Fibroblast of lung (primary cell): Measurements from ENCODE around the gene RPS6KA3. TPM values are rescaled to one million over a fixed set of nuclear protein-coding genes. Genes with fewer than 3 reads are reported as not detected.

Source experiments
- DNase-seq, 2 donors: peaks; one replicate each; pipeline versions ENCODE4 v3.0.0 to v3.0.0-alpha.2; 2010; ENCODE audit warnings: low read depth in 2 of 2
- H2AFZ ChIP-seq: 2 replicates; pipeline ENCODE4 v1.5.1; 2012; ENCODE audit warnings: low read length, control low read depth, inconsistent platforms
- H3K27ac ChIP-seq: 2 replicates; pipeline ENCODE4 v1.5.1; 2011; ENCODE audit warnings: low read length, control low read depth; ENCODE audit not compliant: insufficient read depth
- H3K27me3 ChIP-seq: 2 replicates; pipeline ENCODE4 v1.5.1; 2011; ENCODE audit warnings: mild to moderate bottlenecking, low read length; ENCODE audit not compliant: control insufficient read depth, insufficient read depth
- H3K36me3 ChIP-seq: 2 replicates; pipeline ENCODE4 v1.5.1; 2011; ENCODE audit warnings: low read length; ENCODE audit not compliant: control insufficient read depth, insufficient read depth
- H3K4me1 ChIP-seq: 2 replicates; pipeline ENCODE4 v1.5.1; 2011; ENCODE audit warnings: low read length; ENCODE audit not compliant: control insufficient read depth, insufficient read depth; ENCODE audit errors: extremely low read depth
- H3K4me2 ChIP-seq: 2 replicates; pipeline ENCODE4 v1.5.1; 2011; ENCODE audit warnings: low read length, control low read depth; ENCODE audit not compliant: insufficient read depth; ENCODE audit errors: extremely low read depth
- H3K4me3 ChIP-seq, 4 experiments: fragments of 200-600 bp in 1 of 4; sonication (generic) in 1 of 4; replicated peaks in 1 of 4; 2 replicates each; pipeline ENCODE4 v1.5.1; 2011 to 2016; ENCODE audit warnings: low read length in 4 of 4, low read depth in 3 of 4, mild to moderate bottlenecking in 3 of 4, control low read depth in 2 of 4, inconsistent platforms in 1 of 4, mixed read lengths in 1 of 4; ENCODE audit not compliant: insufficient read depth in 1 of 4; ENCODE audit errors: control extremely low read depth in 1 of 4
- H3K79me2 ChIP-seq: 2 replicates; pipeline ENCODE4 v1.5.1; 2012; ENCODE audit warnings: mild to moderate bottlenecking, low read length, inconsistent platforms; ENCODE audit not compliant: control insufficient read depth, insufficient read depth
- H3K9ac ChIP-seq: 2 replicates; pipeline ENCODE4 v1.5.1; 2011; ENCODE audit warnings: mild to moderate bottlenecking, low read length, control low read depth; ENCODE audit not compliant: insufficient read depth
- H3K9me3 ChIP-seq: 2 replicates; pipeline ENCODE4 v1.5.1; 2012; ENCODE audit warnings: low read depth, low read length; ENCODE audit not compliant: control insufficient read depth, insufficient read depth
- H4K20me1 ChIP-seq: 2 replicates; pipeline ENCODE4 v1.5.1; 2011; ENCODE audit warnings: low read length; ENCODE audit not compliant: control insufficient read depth, insufficient read depth; ENCODE audit errors: extremely low read depth
- EZH2 ChIP-seq: IDR thresholded peaks from 2 replicates; pipeline ENCODE4 v1.5.1; 2012; ENCODE audit warnings: low read length, control low read depth, mild to moderate bottlenecking; ENCODE audit errors: missing control alignments
- polyA plus RNA-seq, 2 donors: library from polyadenylated mRNA; depleted of rRNA in 1 of 2; stranded (reverse) in 1 of 2; unstranded in 1 of 2; fragments of >200 nt; gene quantifications; 2 replicates each; pipeline ENCODE4 v1.2.1, GENCODE V29; 2011 to 2012; ENCODE audit warnings: missing spikeins in 1 of 2
- total RNA-seq: library from RNA; depleted of rRNA; stranded (reverse); fragments of >200 nt; gene quantifications from 2 replicates; pipeline ENCODE4 v1.2.1, GENCODE V29; 2014
- TF ChIP-seq, protein P1 (sequence below), 2 donors: IDR thresholded peaks in 1 of 2; conservative IDR thresholded peaks in 1 of 2; 1 replicate in 1 of 2; 2 replicates in 1 of 2; pipeline ENCODE4 v1.5.1; 2011 to 2012; ENCODE audit warnings: low read length in 2 of 2, control low read depth in 1 of 2, inconsistent platforms in 1 of 2, low read depth in 1 of 2, mild to moderate bottlenecking in 1 of 2

The RPS6KA3 gene
- total and polyA plus RNA-seq, 2 donors (not counting 1 experiment from before 2014, with no cell fraction given): 38.5 to 50.2 TPM

DNA sequence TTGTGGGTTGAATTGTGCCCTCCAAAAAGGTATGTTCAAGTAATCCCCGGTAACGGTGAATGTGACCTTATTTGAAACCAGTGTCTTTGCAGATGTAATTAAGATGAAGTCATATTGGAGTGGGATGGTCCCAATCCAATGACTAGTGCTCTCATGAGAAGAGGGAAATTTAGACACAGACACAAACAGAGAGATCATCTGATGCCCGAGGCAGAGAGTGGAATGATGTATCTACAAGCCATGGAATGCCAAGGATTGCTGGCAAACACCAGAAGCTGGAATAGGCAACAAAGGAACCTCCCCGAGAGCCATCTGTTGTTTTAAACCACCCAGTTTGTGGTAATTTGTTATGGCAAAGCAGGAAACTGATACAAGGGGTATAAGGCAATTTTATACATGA, 35.1 kb downstream of the RPS6KA3 start:
- TF ChIP-seq, protein P1, sequence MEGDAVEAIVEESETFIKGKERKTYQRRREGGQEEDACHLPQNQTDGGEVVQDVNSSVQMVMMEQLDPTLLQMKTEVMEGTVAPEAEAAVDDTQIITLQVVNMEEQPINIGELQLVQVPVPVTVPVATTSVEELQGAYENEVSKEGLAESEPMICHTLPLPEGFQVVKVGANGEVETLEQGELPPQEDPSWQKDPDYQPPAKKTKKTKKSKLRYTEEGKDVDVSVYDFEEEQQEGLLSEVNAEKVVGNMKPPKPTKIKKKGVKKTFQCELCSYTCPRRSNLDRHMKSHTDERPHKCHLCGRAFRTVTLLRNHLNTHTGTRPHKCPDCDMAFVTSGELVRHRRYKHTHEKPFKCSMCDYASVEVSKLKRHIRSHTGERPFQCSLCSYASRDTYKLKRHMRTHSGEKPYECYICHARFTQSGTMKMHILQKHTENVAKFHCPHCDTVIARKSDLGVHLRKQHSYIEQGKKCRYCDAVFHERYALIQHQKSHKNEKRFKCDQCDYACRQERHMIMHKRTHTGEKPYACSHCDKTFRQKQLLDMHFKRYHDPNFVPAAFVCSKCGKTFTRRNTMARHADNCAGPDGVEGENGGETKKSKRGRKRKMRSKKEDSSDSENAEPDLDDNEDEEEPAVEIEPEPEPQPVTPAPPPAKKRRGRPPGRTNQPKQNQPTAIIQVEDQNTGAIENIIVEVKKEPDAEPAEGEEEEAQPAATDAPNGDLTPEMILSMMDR (conservative IDR thresholded peaks at IDR 0.05 in 1 of 2, IDR thresholded peaks at IDR 0.05 in 1 of 2; ENCODE audit: low read depth in 1 of 2, low read length in 2 of 2): no peak
- TF ChIP-seq EZH2: no peak
- no peak overlapping the region for H2AFZ ChIP-seq
- no peak overlapping the region for H3K4me3 ChIP-seq
- H3K9me3 ChIP-seq: no peaks in the 10 kb centered on the region
- H3K27ac ChIP-seq: no peak overlapping the region
- no peaks in the 10 kb centered on the region for H3K79me2 ChIP-seq
- no peaks in the 10 kb centered on the region for H4K20me1 ChIP-seq
- no peak overlapping the region for H3K9ac ChIP-seq
- peak in 1 of 2 donors; percentile 16 for DNase-seq
- no peaks in the 10 kb centered on the region for H3K36me3 ChIP-seq
- no peaks in the 10 kb centered on the region for H3K27me3 ChIP-seq
- H3K4me2 ChIP-seq: no peak overlapping the region
- H3K4me1 ChIP-seq: no peaks in the 10 kb centered on the region

DNA sequence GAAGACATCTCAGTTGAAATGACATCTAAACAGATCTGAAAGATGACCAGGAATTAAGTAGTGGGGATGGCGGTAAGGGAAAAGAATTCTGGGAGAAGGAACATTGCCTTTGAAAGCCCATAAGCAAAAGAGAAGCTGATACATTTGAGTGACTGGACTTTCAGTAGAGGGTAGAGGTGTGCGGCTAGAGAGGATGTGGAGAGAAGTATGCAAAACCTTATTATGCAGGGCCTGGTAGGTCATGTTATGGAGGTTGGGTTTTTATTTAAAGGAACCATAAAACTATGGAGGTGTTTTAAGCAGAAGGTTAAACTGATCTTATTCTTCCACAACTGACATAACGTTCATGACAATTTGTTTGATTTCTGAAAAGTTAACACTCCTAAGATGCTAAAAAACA, 36.3 kb downstream of the RPS6KA3 start:
- no peaks in the 10 kb centered on the region for H3K36me3 ChIP-seq
- H3K9ac ChIP-seq: no peak overlapping the region
- H3K4me3 ChIP-seq: no peak overlapping the region
- no peaks in the 10 kb centered on the region for H3K4me1 ChIP-seq
- H3K4me2 ChIP-seq: no peak overlapping the region
- H4K20me1 ChIP-seq: no peaks in the 10 kb centered on the region
- H3K27me3 ChIP-seq: no peaks in the 10 kb centered on the region
- no peak overlapping the region for H3K27ac ChIP-seq
- H2AFZ ChIP-seq: no peak overlapping the region
- no peaks in the 10 kb centered on the region for H3K9me3 ChIP-seq
- no peak for TF ChIP-seq EZH2
- TF ChIP-seq, protein P1 (conservative IDR thresholded peaks at IDR 0.05 in 1 of 2, IDR thresholded peaks at IDR 0.05 in 1 of 2; ENCODE audit: low read depth in 1 of 2, low read length in 2 of 2): no peak
- no peak for DNase-seq
- H3K79me2 ChIP-seq: no peaks in the 10 kb centered on the region

DNA sequence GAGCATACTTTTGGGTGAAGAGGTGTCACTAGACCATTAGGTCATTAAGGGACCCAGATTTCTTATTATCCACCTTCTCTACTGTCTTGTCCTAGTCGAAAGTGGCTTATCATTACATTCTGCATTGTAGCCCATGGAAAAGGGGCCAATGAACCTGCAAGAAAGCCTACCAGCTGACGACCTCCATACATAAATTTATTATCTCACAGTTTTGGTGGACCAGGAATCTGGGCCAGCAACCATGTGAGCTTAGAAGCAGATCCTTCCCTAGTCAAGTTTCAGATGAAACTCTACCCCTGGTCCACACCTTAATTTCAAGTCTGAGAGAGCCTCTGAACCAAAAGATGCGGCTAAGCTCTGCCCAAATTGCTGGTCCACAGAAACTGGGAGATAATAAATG, 37.6 kb downstream of the RPS6KA3 start:
- Histone ChIP-seq H3K4me2 (no peak overlapping the region), H3K79me2 (no peaks in the 10 kb centered on the region), H3K9me3 (no peaks in the 10 kb centered on the region), H2AFZ (no peak overlapping the region), H3K4me3 (no peak overlapping the region), H3K27ac (no peak overlapping the region), H3K9ac (no peak overlapping the region), H3K27me3 (no peaks in the 10 kb centered on the region), H4K20me1 (no peaks in the 10 kb centered on the region), H3K4me1 (no peaks in the 10 kb centered on the region), H3K36me3 (no peaks in the 10 kb centered on the region)
- TF ChIP-seq EZH2: no peak
- TF ChIP-seq, protein P1 (conservative IDR thresholded peaks at IDR 0.05 in 1 of 2, IDR thresholded peaks at IDR 0.05 in 1 of 2; ENCODE audit: low read depth in 1 of 2, low read length in 2 of 2): no peak
- DNase-seq: no peak
